Measurements from ENCODE around the gene WSB1.

GRCh38 chr17:27363326-27363725 is 69.4 kb downstream of the WSB1 start:
- TF ChIP-seq POLR2A (IDR thresholded peaks at IDR 0.05; ENCODE audit: low read depth, low read length), result no peak
- no peak for TF ChIP-seq TAF1 (IDR thresholded peaks at IDR 0.05; ENCODE audit: borderline replicate concordance, low read depth, low read length)

All from GM12892 (cell line).